ENCODE measurements around the gene CA11. TPM values are rescaled to one million over a fixed set of nuclear protein-coding genes. Genes with fewer than 3 reads are reported as not detected.

CA11 gene
- total and polyA plus RNA-seq, 2 experiments from 2014 or later: 8.8 to 29.7 TPM

DNA sequence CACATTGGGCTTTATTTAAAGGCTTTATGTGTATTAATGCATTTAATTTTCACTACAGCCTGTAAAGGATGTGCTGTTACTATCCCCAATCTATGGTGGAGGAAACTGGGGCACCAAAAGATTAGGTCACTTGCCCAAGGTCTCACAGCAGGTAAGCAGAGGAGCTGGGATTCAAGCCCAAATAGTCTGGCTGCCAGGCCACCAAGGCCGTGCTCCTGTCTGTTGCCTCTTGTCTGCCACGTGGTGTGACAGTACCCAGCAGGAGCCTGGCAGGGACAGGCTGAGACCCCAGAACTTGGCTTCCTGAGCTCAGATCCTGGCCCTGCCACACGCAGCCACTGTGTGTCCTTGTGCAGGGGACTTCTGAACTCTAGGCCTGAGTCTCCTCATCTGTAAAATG is 22.3 kb upstream of the CA11 start (continued):
- TF ChIP-seq, protein P1, sequence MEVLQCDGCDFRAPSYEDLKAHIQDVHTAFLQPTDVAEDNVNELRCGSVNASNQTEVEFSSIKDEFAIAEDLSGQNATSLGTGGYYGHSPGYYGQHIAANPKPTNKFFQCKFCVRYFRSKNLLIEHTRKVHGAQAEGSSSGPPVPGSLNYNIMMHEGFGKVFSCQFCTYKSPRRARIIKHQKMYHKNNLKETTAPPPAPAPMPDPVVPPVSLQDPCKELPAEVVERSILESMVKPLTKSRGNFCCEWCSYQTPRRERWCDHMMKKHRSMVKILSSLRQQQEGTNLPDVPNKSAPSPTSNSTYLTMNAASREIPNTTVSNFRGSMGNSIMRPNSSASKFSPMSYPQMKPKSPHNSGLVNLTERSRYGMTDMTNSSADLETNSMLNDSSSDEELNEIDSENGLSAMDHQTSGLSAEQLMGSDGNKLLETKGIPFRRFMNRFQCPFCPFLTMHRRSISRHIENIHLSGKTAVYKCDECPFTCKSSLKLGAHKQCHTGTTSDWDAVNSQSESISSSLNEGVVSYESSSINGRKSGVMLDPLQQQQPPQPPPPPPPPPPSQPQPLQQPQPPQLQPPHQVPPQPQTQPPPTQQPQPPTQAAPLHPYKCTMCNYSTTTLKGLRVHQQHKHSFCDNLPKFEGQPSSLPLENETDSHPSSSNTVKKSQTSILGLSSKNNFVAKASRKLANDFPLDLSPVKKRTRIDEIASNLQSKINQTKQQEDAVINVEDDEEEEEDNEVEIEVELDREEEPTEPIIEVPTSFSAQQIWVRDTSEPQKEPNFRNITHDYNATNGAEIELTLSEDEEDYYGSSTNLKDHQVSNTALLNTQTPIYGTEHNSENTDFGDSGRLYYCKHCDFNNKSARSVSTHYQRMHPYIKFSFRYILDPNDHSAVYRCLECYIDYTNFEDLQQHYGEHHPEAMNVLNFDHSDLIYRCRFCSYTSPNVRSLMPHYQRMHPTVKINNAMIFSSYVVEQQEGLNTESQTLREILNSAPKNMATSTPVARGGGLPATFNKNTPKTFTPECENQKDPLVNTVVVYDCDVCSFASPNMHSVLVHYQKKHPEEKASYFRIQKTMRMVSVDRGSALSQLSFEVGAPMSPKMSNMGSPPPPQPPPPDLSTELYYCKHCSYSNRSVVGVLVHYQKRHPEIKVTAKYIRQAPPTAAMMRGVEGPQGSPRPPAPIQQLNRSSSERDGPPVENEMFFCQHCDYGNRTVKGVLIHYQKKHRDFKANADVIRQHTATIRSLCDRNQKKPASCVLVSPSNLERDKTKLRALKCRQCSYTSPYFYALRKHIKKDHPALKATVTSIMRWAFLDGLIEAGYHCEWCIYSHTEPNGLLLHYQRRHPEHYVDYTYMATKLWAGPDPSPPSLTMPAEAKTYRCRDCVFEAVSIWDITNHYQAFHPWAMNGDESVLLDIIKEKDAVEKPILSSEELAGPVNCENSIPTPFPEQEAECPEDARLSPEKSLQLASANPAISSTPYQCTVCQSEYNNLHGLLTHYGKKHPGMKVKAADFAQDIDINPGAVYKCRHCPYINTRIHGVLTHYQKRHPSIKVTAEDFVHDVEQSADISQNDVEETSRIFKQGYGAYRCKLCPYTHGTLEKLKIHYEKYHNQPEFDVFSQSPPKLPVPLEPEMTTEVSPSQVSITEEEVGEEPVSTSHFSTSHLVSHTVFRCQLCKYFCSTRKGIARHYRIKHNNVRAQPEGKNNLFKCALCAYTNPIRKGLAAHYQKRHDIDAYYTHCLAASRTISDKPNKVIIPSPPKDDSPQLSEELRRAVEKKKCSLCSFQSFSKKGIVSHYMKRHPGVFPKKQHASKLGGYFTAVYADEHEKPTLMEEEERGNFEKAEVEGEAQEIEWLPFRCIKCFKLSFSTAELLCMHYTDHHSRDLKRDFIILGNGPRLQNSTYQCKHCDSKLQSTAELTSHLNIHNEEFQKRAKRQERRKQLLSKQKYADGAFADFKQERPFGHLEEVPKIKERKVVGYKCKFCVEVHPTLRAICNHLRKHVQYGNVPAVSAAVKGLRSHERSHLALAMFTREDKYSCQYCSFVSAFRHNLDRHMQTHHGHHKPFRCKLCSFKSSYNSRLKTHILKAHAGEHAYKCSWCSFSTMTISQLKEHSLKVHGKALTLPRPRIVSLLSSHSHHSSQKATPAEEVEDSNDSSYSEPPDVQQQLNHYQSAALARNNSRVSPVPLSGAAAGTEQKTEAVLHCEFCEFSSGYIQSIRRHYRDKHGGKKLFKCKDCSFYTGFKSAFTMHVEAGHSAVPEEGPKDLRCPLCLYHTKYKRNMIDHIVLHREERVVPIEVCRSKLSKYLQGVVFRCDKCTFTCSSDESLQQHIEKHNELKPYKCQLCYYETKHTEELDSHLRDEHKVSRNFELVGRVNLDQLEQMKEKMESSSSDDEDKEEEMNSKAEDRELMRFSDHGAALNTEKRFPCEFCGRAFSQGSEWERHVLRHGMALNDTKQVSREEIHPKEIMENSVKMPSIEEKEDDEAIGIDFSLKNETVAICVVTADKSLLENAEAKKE (CRISPR knock-in tag; IDR thresholded peaks at IDR 0.05): no peak
- TF ChIP-seq REST (IDR thresholded peaks at IDR 0.05; ENCODE audit: unreplicated experiment) (no peak), JUNB (IDR thresholded peaks at IDR 0.05; ENCODE audit: unreplicated experiment) (no peak), NANOG (IDR thresholded peaks at IDR 0.05; ENCODE audit: borderline replicate concordance) (no peak), CTCF (conservative IDR thresholded peaks at IDR 0.05; ENCODE audit: low read depth in 2 of 2) (no peak), EZH2 (IDR thresholded peaks at IDR 0.05; ENCODE audit: low read depth, unreplicated experiment) (no peak), POLR2AphosphoS5 (IDR thresholded peaks at IDR 0.05; ENCODE audit: low read depth) (no peak), ETS1 (IDR thresholded peaks at IDR 0.05) (no peak)

Measured in GM23338 (cell line).